Rectal smooth muscle tissue (tissue), 1 donor: ENCODE results near the gene MAOB.
"Not testable (repeated sequence)": the region's sequence is repeated elsewhere in the genome, so short reads cannot be mapped to it uniquely, and the experiment has no call there.

Experiments used
- H3K27ac ChIP-seq: one replicate; pipeline ENCODE4 v1.7.0; 2013; ENCODE audit warnings: low read depth, low read length, inconsistent platforms
- H3K27me3 ChIP-seq: one replicate; pipeline ENCODE4 v1.7.0; 2013; ENCODE audit warnings: low read length; ENCODE audit not compliant: control insufficient read depth, insufficient read depth
- H3K36me3 ChIP-seq: one replicate; pipeline ENCODE4 v1.7.0; 2013; ENCODE audit warnings: low read length; ENCODE audit not compliant: control insufficient read depth, insufficient read depth
- H3K4me1 ChIP-seq: one replicate; pipeline ENCODE4 v1.7.0; 2013; ENCODE audit warnings: low read length; ENCODE audit not compliant: control insufficient read depth, insufficient read depth
- H3K4me3 ChIP-seq: one replicate; pipeline ENCODE4 v1.7.0; 2013; ENCODE audit warnings: low read length
- H3K9ac ChIP-seq: one replicate; pipeline ENCODE4 v1.7.0; 2013; ENCODE audit warnings: low read length

Gene MAOB

GRCh38 chrX:43743100-43743822 is 139.0 kb downstream of the MAOB start:
- Histone ChIP-seq H3K9ac (no peak overlapping the region), H3K36me3 (no peaks in the 10 kb centered on the region), H3K4me3 (no peak overlapping the region), H3K4me1 (no peaks in the 10 kb centered on the region), H3K27ac (no peak overlapping the region), H3K27me3 (no peaks in the 10 kb centered on the region)

- no peaks in the 10 kb centered on the region for H3K27me3 ChIP-seq
- no peaks in the 10 kb centered on the region for H3K4me1 ChIP-seq
- H3K36me3 ChIP-seq, result no peaks in the 10 kb centered on the region
- no peak overlapping the region for H3K4me3 ChIP-seq
- no peak overlapping the region for H3K27ac ChIP-seq
- H3K9ac ChIP-seq, result no peak overlapping the region
Observed at GRCh38 chrX:43741843-43742573, 140.2 kb downstream of the MAOB start.

GRCh38 chrX:43735957-43736356 is 146.3 kb downstream of the MAOB start:
- Histone ChIP-seq H3K27me3 (no peaks in the 10 kb centered on the region), H3K9ac (no peak overlapping the region), H3K27ac (no peak overlapping the region), H3K4me3 (no peak overlapping the region), H3K4me1 (no peaks in the 10 kb centered on the region), H3K36me3 (peaks cover 2% of the 10 kb centered on the region)

GRCh38 chrX:43735534-43735933 is 146.7 kb downstream of the MAOB start:
- H3K4me1 ChIP-seq, result no peaks in the 10 kb centered on the region
- H3K36me3 ChIP-seq, result peaks cover 2% of the 10 kb centered on the region
- H3K27ac ChIP-seq, result no peak overlapping the region
- no peaks in the 10 kb centered on the region for H3K27me3 ChIP-seq
- no peak overlapping the region for H3K4me3 ChIP-seq
- H3K9ac ChIP-seq, result no peak overlapping the region

- no peaks in the 10 kb centered on the region for H3K4me1 ChIP-seq
- no peak overlapping the region for H3K9ac ChIP-seq
- H3K36me3 ChIP-seq, result peaks cover 2% of the 10 kb centered on the region
- H3K4me3 ChIP-seq, result no peak overlapping the region
- no peaks in the 10 kb centered on the region for H3K27me3 ChIP-seq
- H3K27ac ChIP-seq, result no peak overlapping the region
Observed at GRCh38 chrX:43734444-43734843, 147.8 kb downstream of the MAOB start.

- Histone ChIP-seq H3K27me3 (no peaks in the 10 kb centered on the region), H3K9ac (no peak overlapping the region), H3K36me3 (peaks cover 2% of the 10 kb centered on the region), H3K4me3 (no peak overlapping the region), H3K4me1 (peaks cover 3% of the 10 kb centered on the region), H3K27ac (no peak overlapping the region)
Observed at GRCh38 chrX:43733699-43734098, 148.6 kb downstream of the MAOB start.

- no peak overlapping the region for H3K4me3 ChIP-seq
- H3K9ac ChIP-seq, result no peak overlapping the region
- no peaks in the 10 kb centered on the region for H3K27me3 ChIP-seq
- no peak overlapping the region for H3K27ac ChIP-seq
- H3K36me3 ChIP-seq, result peaks cover 2% of the 10 kb centered on the region
- peaks cover 3% of the 10 kb centered on the region for H3K4me1 ChIP-seq
Observed at GRCh38 chrX:43731086-43731485, 151.2 kb downstream of the MAOB start.

- no peaks in the 10 kb centered on the region for H3K27me3 ChIP-seq
Observed at GRCh38 chrX:43728966-43729365, 153.3 kb downstream of the MAOB start.

GRCh38 chrX:43728002-43728401 is 154.2 kb downstream of the MAOB start:
- Histone ChIP-seq H3K4me3 (no peak overlapping the region), H3K4me1 (peaks cover 3% of the 10 kb centered on the region), H3K27me3 (no peaks in the 10 kb centered on the region), H3K27ac (no peak overlapping the region), H3K36me3 (peaks cover 2% of the 10 kb centered on the region), H3K9ac (no peak overlapping the region)

More at GRCh38 chrX:43728966-43729365, 153.3 kb downstream of the MAOB start:
- Histone ChIP-seq H3K4me1 (peaks cover 3% of the 10 kb centered on the region), H3K36me3 (peaks cover 2% of the 10 kb centered on the region), H3K4me3 (no peak overlapping the region), H3K9ac (no peak overlapping the region), H3K27ac (no peak overlapping the region)

GRCh38 chrX:43727254-43727653 is 155.0 kb downstream of the MAOB start:
- H3K9ac ChIP-seq, H3K27me3 ChIP-seq, H3K4me1 ChIP-seq, H3K36me3 ChIP-seq, H3K27ac ChIP-seq, H3K4me3 ChIP-seq: not testable (repeated sequence)

- H3K4me1 ChIP-seq, H3K27me3 ChIP-seq, H3K36me3 ChIP-seq, H3K9ac ChIP-seq, H3K4me3 ChIP-seq, H3K27ac ChIP-seq: not testable (repeated sequence)
Observed at GRCh38 chrX:43725227-43725626, 157.0 kb downstream of the MAOB start.

- Histone ChIP-seq H3K27me3 (no peaks in the 10 kb centered on the region), H3K4me3 (no peak overlapping the region), H3K4me1 (no peaks in the 10 kb centered on the region), H3K36me3 (no peaks in the 10 kb centered on the region), H3K9ac (no peak overlapping the region), H3K27ac (no peak overlapping the region)
Observed at GRCh38 chrX:43720961-43721360, 161.3 kb downstream of the MAOB start.

- H3K4me3 ChIP-seq, result no peak overlapping the region
- H3K4me1 ChIP-seq, result no peaks in the 10 kb centered on the region
- H3K9ac ChIP-seq, result no peak overlapping the region
- H3K27ac ChIP-seq, result no peak overlapping the region
- H3K27me3 ChIP-seq, result no peaks in the 10 kb centered on the region
- H3K36me3 ChIP-seq, result no peaks in the 10 kb centered on the region
Observed at GRCh38 chrX:43720082-43720481, 162.2 kb downstream of the MAOB start.
